ENCODE measurements around the gene OSBP2. TPM values are rescaled to one million over a fixed set of nuclear protein-coding genes. Genes with fewer than 3 reads are reported as not detected.

Gene OSBP2
- total and polyA plus RNA-seq, 12 donors = 0.84 to 20.1 (median 13.2) TPM

GRCh38 chr22:30894371-30894740 is 199.7 kb downstream of the OSBP2 start:
- Histone ChIP-seq H3K9me3 (peaks cover 0 to 14% (median 6%) of the 10 kb centered on the region in 11 donors), H3K4me1 (no peaks in the 10 kb centered on the region), H3K27me3 (no peaks in the 10 kb centered on the region), H3K27ac (no peak overlapping the region), H3K4me3 (no peak overlapping the region), H3K36me3 (peaks cover 0 to 50% (median 5%) of the 10 kb centered on the region in 9 donors)
- ATAC-seq (no peak), DNase-seq (no peak)
- TF ChIP-seq CTCF (IDR thresholded peaks at IDR 0.05) = no peak
- WGBS, 2 donors = 70 to 80% methylated on average over 3 of the region's 3 CpGs
- intact Hi-C loops (cut with DNase I) = loop anchor here in 2 of 10 donors (5.0 to 10.0 kb wide), 2 partner anchors 120 to 132 kb away; no protein-coding TSS in a partner anchor

GRCh38 chr22:30902496-30903357 is 208.1 kb downstream of the OSBP2 start:
- Histone ChIP-seq H3K27me3 (no peaks in the 10 kb centered on the region), H3K9me3 (peaks cover 0 to 33% (median 13%) of the 10 kb centered on the region in 11 donors), H3K4me1 (no peaks in the 10 kb centered on the region), H3K4me3 (no peak overlapping the region), H3K36me3 (peaks cover 0 to 49% (median 6%) of the 10 kb centered on the region in 9 donors), H3K27ac (no peak overlapping the region)
- intact Hi-C loops (cut with DNase I) = loop anchor here in 2 of 10 donors (5.0 to 10.0 kb wide), 2 partner anchors 130 to 258 kb away; no protein-coding TSS in a partner anchor
- WGBS, 2 donors = 73 to 77% methylated on average over 16 of the region's 16 CpGs
- no peak for ATAC-seq
- DNase-seq = no peak
- TF ChIP-seq CTCF (IDR thresholded peaks at IDR 0.05) = no peak

- 88 to 95% methylated on average over 6 of the region's 6 CpGs for WGBS, 2 donors
- no peak for DNase-seq
- H3K4me3 ChIP-seq = no peak overlapping the region
- H3K27ac ChIP-seq = no peak overlapping the region
- TF ChIP-seq CTCF (IDR thresholded peaks at IDR 0.05) = no peak
- H3K4me1 ChIP-seq = no peaks in the 10 kb centered on the region
- peaks cover 0 to 23% (median 10%) of the 10 kb centered on the region in 11 donors for H3K9me3 ChIP-seq
- H3K36me3 ChIP-seq = peaks cover 0 to 46% (median 2%) of the 10 kb centered on the region in 9 donors
- H3K27me3 ChIP-seq = no peaks in the 10 kb centered on the region
- ATAC-seq = no peak
- intact Hi-C loops (cut with DNase I) = loop anchor here in 2 of 10 donors (5.0 to 10.0 kb wide), 2 partner anchors 132 to 259 kb away; no protein-coding TSS in a partner anchor
These were observed 209.3 kb downstream of the OSBP2 start for GRCh38 chr22:30903876-30904460.

GRCh38 chr22:30905696-30906341 is 211.1 kb downstream of the OSBP2 start:
- Histone ChIP-seq H3K9me3 (peaks cover 0 to 4% (median 0%) of the 10 kb centered on the region in 11 donors), H3K4me3 (no peak overlapping the region), H3K27ac (no peak overlapping the region), H3K4me1 (no peaks in the 10 kb centered on the region), H3K36me3 (peaks cover 0 to 27% (median 0%) of the 10 kb centered on the region in 9 donors), H3K27me3 (no peaks in the 10 kb centered on the region)
- TF ChIP-seq CTCF (IDR thresholded peaks at IDR 0.05) = no peak
- intact Hi-C loops (cut with DNase I) = loop anchor here in 1 of 10 donors (10.0 kb wide), 1 partner anchor 261 kb away; no protein-coding TSS in a partner anchor
- ATAC-seq = no peak
- WGBS, 2 donors = 95% methylated on average over 49 of the region's 49 CpGs
- DNase-seq = no peak
